ENCODE measurements around the gene CDC14A.

The CDC14A gene

GRCh38 chr1:100387657-100388350 lies 35.5 kb downstream of the CDC14A start:
- Histone ChIP-seq H2BK5ac (ENCODE audit: low read depth, low read length, poor library complexity) (no peak overlapping the region), H3K79me2 (ENCODE audit: control insufficient read depth, insufficient read depth, low read length, poor library complexity) (no peaks in the 10 kb centered on the region), H3K9me3 (ENCODE audit: insufficient read depth, low read depth, low read length) (no peaks in the 10 kb centered on the region), H3K27ac (ENCODE audit: low read depth, low read length) (no peak overlapping the region), H3K23ac (ENCODE audit: low read length) (no peak overlapping the region), H3K9ac (ENCODE audit: low read length) (no peak overlapping the region), H3K4ac (ENCODE audit: low read depth, low read length) (no peak overlapping the region), H3K4me2 (ENCODE audit: low read length) (no peak overlapping the region), H3K14ac (ENCODE audit: low read length) (no peak overlapping the region), H3K27me3 (ENCODE audit: insufficient read depth, low read length) (no peaks in the 10 kb centered on the region), H2AK5ac (ENCODE audit: low read length) (no peak overlapping the region), H4K12ac (ENCODE audit: low read depth, low read length) (no peak overlapping the region), H2AFZ (ENCODE audit: insufficient read depth, low read length, poor library complexity) (no peak overlapping the region), H2BK12ac (ENCODE audit: low read length) (no peak overlapping the region), H2BK120ac (ENCODE audit: insufficient read depth, low read length, poor library complexity) (no peak overlapping the region), H4K8ac (ENCODE audit: low read depth, low read length) (no peak overlapping the region), H4K91ac (ENCODE audit: low read depth, low read length) (no peak overlapping the region), H3K4me3 (ENCODE audit: low read depth, low read length) (no peak overlapping the region), H3K79me1 (ENCODE audit: low read length) (no peaks in the 10 kb centered on the region), H3K36me3 (ENCODE audit: control insufficient read depth in 1 of 2, insufficient read depth in 2 of 2, low read length in 2 of 2) (peaks cover 4 to 9% of the 10 kb centered on the region in 2 experiments), H3K18ac (ENCODE audit: low read length) (no peak overlapping the region), H3K4me1 (ENCODE audit: control insufficient read depth in 1 of 2, insufficient read depth in 2 of 2, low read length in 2 of 2) (no peaks in the 10 kb centered on the region)
- WGBS (ENCODE audit: extremely low coverage, insufficient coverage, insufficient read length), result no CpG with 5 or more reads among the region's 4 CpGs
- DNase-seq, result no peak

DNA sequence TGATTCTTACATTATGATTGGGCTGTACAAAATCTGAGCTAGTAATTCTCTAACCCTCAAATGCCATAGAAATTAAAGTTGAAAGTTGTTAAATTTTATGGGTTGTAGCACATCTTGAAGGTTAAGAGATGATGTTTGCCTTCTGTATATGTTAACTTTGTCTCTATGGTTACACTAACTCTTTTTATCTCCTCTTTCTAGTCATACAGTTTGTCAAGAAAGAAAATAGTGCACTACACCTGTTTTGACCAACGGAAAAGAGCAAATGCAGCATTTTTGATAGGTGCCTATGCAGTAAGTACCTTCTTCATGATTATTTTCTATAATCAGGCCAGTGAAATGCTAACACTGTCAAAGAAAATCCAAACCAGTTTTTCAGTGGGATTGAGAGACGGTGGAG lies 38.2 kb downstream of the CDC14A start:
- no peak overlapping the region for H2BK12ac ChIP-seq (ENCODE audit: low read length)
- H2AFZ ChIP-seq (ENCODE audit: insufficient read depth, low read length, poor library complexity), result no peak overlapping the region
- H3K79me2 ChIP-seq (ENCODE audit: control insufficient read depth, insufficient read depth, low read length, poor library complexity), result no peaks in the 10 kb centered on the region
- H3K27me3 ChIP-seq (ENCODE audit: insufficient read depth, low read length), result no peaks in the 10 kb centered on the region
- no peak overlapping the region for H3K4me3 ChIP-seq (ENCODE audit: low read depth, low read length)
- no peak overlapping the region for H3K18ac ChIP-seq (ENCODE audit: low read length)
- no peaks in the 10 kb centered on the region for H3K79me1 ChIP-seq (ENCODE audit: low read length)
- no peak overlapping the region for H3K9ac ChIP-seq (ENCODE audit: low read length)
- peaks cover 7 to 10% of the 10 kb centered on the region in 2 experiments for H3K36me3 ChIP-seq (ENCODE audit: control insufficient read depth in 1 of 2, insufficient read depth in 2 of 2, low read length in 2 of 2)
- no peak overlapping the region for H2AK5ac ChIP-seq (ENCODE audit: low read length)
- H3K14ac ChIP-seq (ENCODE audit: low read length), result no peak overlapping the region
- no peak overlapping the region for H4K8ac ChIP-seq (ENCODE audit: low read depth, low read length)
- H4K12ac ChIP-seq (ENCODE audit: low read depth, low read length), result no peak overlapping the region
- WGBS (ENCODE audit: extremely low coverage, insufficient coverage, insufficient read length), result no CpG with 5 or more reads among the region's 2 CpGs
- DNase-seq, result no peak
- no peak overlapping the region for H3K4ac ChIP-seq (ENCODE audit: low read depth, low read length)
- H4K91ac ChIP-seq (ENCODE audit: low read depth, low read length), result no peak overlapping the region
- no peaks in the 10 kb centered on the region for H3K4me1 ChIP-seq (ENCODE audit: control insufficient read depth in 1 of 2, insufficient read depth in 2 of 2, low read length in 2 of 2)
- no peak overlapping the region for H2BK5ac ChIP-seq (ENCODE audit: low read depth, low read length, poor library complexity)
- H3K23ac ChIP-seq (ENCODE audit: low read length), result no peak overlapping the region
- H2BK120ac ChIP-seq (ENCODE audit: insufficient read depth, low read length, poor library complexity), result no peak overlapping the region
- no peak overlapping the region for H3K27ac ChIP-seq (ENCODE audit: low read depth, low read length)
- no peaks in the 10 kb centered on the region for H3K9me3 ChIP-seq (ENCODE audit: insufficient read depth, low read depth, low read length)
- no peak overlapping the region for H3K4me2 ChIP-seq (ENCODE audit: low read length)

DNA sequence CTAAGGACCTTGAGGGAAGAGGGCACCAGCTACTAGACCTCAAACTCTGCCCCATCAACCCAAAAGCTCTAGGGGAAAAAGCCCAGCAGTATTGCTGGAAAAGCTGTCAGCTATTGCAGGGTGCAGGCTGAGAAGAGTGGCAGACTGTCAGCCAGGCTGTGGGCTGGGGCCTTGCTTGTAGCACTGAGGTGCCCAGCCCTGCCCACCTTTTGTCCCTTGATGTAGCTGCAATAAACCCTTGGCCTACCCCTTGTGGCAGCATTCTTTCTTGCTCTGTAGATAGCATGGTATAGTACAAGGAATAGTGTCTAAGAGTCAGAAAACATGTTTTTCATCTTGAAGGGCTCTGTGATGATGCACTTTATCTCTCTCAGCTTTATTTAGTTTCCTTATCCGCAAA lies 39.4 kb downstream of the CDC14A start:
- no peak overlapping the region for H2BK12ac ChIP-seq (ENCODE audit: low read length)
- no peaks in the 10 kb centered on the region for H3K4me1 ChIP-seq (ENCODE audit: control insufficient read depth in 1 of 2, insufficient read depth in 2 of 2, low read length in 2 of 2)
- no peak overlapping the region for H3K18ac ChIP-seq (ENCODE audit: low read length)
- H4K12ac ChIP-seq (ENCODE audit: low read depth, low read length), result no peak overlapping the region
- H3K9me3 ChIP-seq (ENCODE audit: insufficient read depth, low read depth, low read length), result no peaks in the 10 kb centered on the region
- no peak overlapping the region for H3K23ac ChIP-seq (ENCODE audit: low read length)
- H3K4me2 ChIP-seq (ENCODE audit: low read length), result no peak overlapping the region
- H2BK5ac ChIP-seq (ENCODE audit: low read depth, low read length, poor library complexity), result no peak overlapping the region
- no peak overlapping the region for H3K4ac ChIP-seq (ENCODE audit: low read depth, low read length)
- no peak overlapping the region for H3K27ac ChIP-seq (ENCODE audit: low read depth, low read length)
- no peak overlapping the region for H4K8ac ChIP-seq (ENCODE audit: low read depth, low read length)
- DNase-seq, result no peak
- no peak overlapping the region for H4K91ac ChIP-seq (ENCODE audit: low read depth, low read length)
- peaks cover 7 to 10% of the 10 kb centered on the region in 2 experiments for H3K36me3 ChIP-seq (ENCODE audit: control insufficient read depth in 1 of 2, insufficient read depth in 2 of 2, low read length in 2 of 2)
- H2AFZ ChIP-seq (ENCODE audit: insufficient read depth, low read length, poor library complexity), result no peak overlapping the region
- no peak overlapping the region for H2BK120ac ChIP-seq (ENCODE audit: insufficient read depth, low read length, poor library complexity)
- H3K79me1 ChIP-seq (ENCODE audit: low read length), result no peaks in the 10 kb centered on the region
- no peak overlapping the region for H3K14ac ChIP-seq (ENCODE audit: low read length)
- no peak overlapping the region for H3K9ac ChIP-seq (ENCODE audit: low read length)
- no peaks in the 10 kb centered on the region for H3K27me3 ChIP-seq (ENCODE audit: insufficient read depth, low read length)
- H3K79me2 ChIP-seq (ENCODE audit: control insufficient read depth, insufficient read depth, low read length, poor library complexity), result no peaks in the 10 kb centered on the region
- H3K4me3 ChIP-seq (ENCODE audit: low read depth, low read length), result no peak overlapping the region
- WGBS (ENCODE audit: extremely low coverage, insufficient coverage, insufficient read length), result no CpG with 5 or more reads among the region's 1 CpG
- no peak overlapping the region for H2AK5ac ChIP-seq (ENCODE audit: low read length)

DNA sequence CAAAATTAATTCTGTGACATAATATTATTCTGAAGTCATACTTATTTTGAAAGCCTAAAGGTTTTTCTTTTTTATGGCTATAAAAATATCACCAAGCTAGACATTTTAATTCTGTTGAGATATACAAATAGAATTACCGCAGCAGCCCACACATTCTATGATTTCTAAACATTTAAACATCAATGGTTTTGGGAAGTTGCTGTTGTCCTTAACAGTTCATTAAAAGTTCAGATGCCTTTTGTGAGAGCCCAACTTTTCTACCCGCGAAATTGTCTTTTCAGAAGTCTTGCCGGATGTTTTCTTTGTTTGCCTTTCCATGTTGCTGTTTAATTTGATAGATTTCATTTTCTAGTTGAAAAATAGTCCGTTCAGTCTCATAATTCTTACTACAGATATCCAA lies 40.5 kb downstream of the CDC14A start:
- no peak overlapping the region for H2BK5ac ChIP-seq (ENCODE audit: low read depth, low read length, poor library complexity)
- no peak overlapping the region for H2AFZ ChIP-seq (ENCODE audit: insufficient read depth, low read length, poor library complexity)
- no peak overlapping the region for H3K4me3 ChIP-seq (ENCODE audit: low read depth, low read length)
- no peak overlapping the region for H3K4me2 ChIP-seq (ENCODE audit: low read length)
- no peak overlapping the region for H3K18ac ChIP-seq (ENCODE audit: low read length)
- H3K79me1 ChIP-seq (ENCODE audit: low read length), result no peaks in the 10 kb centered on the region
- H3K9ac ChIP-seq (ENCODE audit: low read length), result no peak overlapping the region
- no peak overlapping the region for H3K4ac ChIP-seq (ENCODE audit: low read depth, low read length)
- no peak overlapping the region for H3K23ac ChIP-seq (ENCODE audit: low read length)
- no peak overlapping the region for H2BK120ac ChIP-seq (ENCODE audit: insufficient read depth, low read length, poor library complexity)
- no peak overlapping the region for H3K14ac ChIP-seq (ENCODE audit: low read length)
- no peak overlapping the region for H4K12ac ChIP-seq (ENCODE audit: low read depth, low read length)
- peaks cover 7 to 10% of the 10 kb centered on the region in 2 experiments for H3K36me3 ChIP-seq (ENCODE audit: control insufficient read depth in 1 of 2, insufficient read depth in 2 of 2, low read length in 2 of 2)
- no peak overlapping the region for H4K8ac ChIP-seq (ENCODE audit: low read depth, low read length)
- no peaks in the 10 kb centered on the region for H3K4me1 ChIP-seq (ENCODE audit: control insufficient read depth in 1 of 2, insufficient read depth in 2 of 2, low read length in 2 of 2)
- WGBS (ENCODE audit: extremely low coverage, insufficient coverage, insufficient read length), result no CpG with 5 or more reads among the region's 5 CpGs
- no peak overlapping the region for H4K91ac ChIP-seq (ENCODE audit: low read depth, low read length)
- H2BK12ac ChIP-seq (ENCODE audit: low read length), result no peak overlapping the region
- H2AK5ac ChIP-seq (ENCODE audit: low read length), result no peak overlapping the region
- no peaks in the 10 kb centered on the region for H3K79me2 ChIP-seq (ENCODE audit: control insufficient read depth, insufficient read depth, low read length, poor library complexity)
- no peaks in the 10 kb centered on the region for H3K9me3 ChIP-seq (ENCODE audit: insufficient read depth, low read depth, low read length)
- no peak overlapping the region for H3K27ac ChIP-seq (ENCODE audit: low read depth, low read length)
- no peak for DNase-seq
- no peaks in the 10 kb centered on the region for H3K27me3 ChIP-seq (ENCODE audit: insufficient read depth, low read length)
